PC-3 (cell line): ENCODE measurements around the gene PTPN1.

ENCODE experiments used
- EZH2phosphoT487 ChIP-seq: fragments of 300-600 bp; sonication (generic); IDR thresholded peaks from 2 replicates; pipeline ENCODE4 v1.6.1; 2018; ENCODE audit warnings: mild to moderate bottlenecking, antibody characterized with exemption, low read length, borderline replicate concordance
- TF ChIP-seq, protein P1 (sequence below): fragments of 300-600 bp; sonication (generic); conservative IDR thresholded peaks from 2 replicates; pipeline ENCODE4 v1.5.1; 2017; ENCODE audit warnings: antibody characterized with exemption, low read depth, mild to moderate bottlenecking, low read length

DNA sequence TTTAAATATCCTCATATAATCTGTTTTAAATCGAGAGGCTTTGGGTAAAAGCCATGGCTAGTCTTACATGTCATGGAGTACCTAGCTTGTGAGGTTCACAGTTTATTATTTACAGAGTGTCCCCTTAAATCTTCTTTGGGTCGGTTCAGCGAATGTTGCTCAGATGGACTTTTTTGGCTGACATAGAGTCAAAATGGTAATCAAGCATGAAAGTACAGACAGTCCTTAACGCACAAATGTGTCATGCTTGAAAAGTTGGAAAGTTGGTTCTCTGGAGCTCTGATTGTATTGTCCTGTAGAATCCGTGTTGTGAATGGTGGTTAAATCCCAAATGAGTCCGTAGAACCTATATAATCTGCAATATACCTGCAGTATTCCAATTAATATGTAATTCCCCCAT lies 22.0 kb downstream of the PTPN1 start:
- TF ChIP-seq, protein P1, sequence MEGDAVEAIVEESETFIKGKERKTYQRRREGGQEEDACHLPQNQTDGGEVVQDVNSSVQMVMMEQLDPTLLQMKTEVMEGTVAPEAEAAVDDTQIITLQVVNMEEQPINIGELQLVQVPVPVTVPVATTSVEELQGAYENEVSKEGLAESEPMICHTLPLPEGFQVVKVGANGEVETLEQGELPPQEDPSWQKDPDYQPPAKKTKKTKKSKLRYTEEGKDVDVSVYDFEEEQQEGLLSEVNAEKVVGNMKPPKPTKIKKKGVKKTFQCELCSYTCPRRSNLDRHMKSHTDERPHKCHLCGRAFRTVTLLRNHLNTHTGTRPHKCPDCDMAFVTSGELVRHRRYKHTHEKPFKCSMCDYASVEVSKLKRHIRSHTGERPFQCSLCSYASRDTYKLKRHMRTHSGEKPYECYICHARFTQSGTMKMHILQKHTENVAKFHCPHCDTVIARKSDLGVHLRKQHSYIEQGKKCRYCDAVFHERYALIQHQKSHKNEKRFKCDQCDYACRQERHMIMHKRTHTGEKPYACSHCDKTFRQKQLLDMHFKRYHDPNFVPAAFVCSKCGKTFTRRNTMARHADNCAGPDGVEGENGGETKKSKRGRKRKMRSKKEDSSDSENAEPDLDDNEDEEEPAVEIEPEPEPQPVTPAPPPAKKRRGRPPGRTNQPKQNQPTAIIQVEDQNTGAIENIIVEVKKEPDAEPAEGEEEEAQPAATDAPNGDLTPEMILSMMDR, result no peak
- TF ChIP-seq EZH2phosphoT487, result no peak
